DMS153 treated with DMSO at 0.1 percent for 48 hours (cell line): Measurements from ENCODE around the gene DPH3.

Source experiments
- DNase-seq: peaks from one replicate; lab custom pipeline; 2025; ENCODE audit not compliant: unreplicated experiment; lab: John Stamatoyannopoulos, UW

Gene DPH3

GRCh38 chr3:16294844-16295243 is 30.1 kb upstream of the DPH3 start:
- DNase-seq: no peak

- DNase-seq: no peak
Measured at GRCh38 chr3:16290827-16291196, 26.1 kb upstream of the DPH3 start.

GRCh38 chr3:16290007-16290826 is 25.5 kb upstream of the DPH3 start:
- DNase-seq: peak; percentile 6

GRCh38 chr3:16289144-16289889 is 24.6 kb upstream of the DPH3 start:
- DNase-seq: no peak

GRCh38 chr3:16288664-16289063 is 23.9 kb upstream of the DPH3 start:
- no peak for DNase-seq

GRCh38 chr3:16286751-16287543 is 22.2 kb upstream of the DPH3 start:
- DNase-seq: no peak

GRCh38 chr3:16286161-16286560 is 21.4 kb upstream of the DPH3 start:
- no peak for DNase-seq

- DNase-seq: no peak
Measured at GRCh38 chr3:16284633-16285032, 19.9 kb upstream of the DPH3 start.

GRCh38 chr3:16280671-16281070 is 15.9 kb upstream of the DPH3 start:
- DNase-seq: no peak

- DNase-seq: no peak
Measured at GRCh38 chr3:16279010-16279801, 14.5 kb upstream of the DPH3 start.

GRCh38 chr3:16277471-16277870 is 12.7 kb upstream of the DPH3 start:
- no peak for DNase-seq

- DNase-seq: no peak
Measured at GRCh38 chr3:16273867-16274266, 9.1 kb upstream of the DPH3 start.

- DNase-seq: no peak
Measured at GRCh38 chr3:16272588-16272987, 7.8 kb upstream of the DPH3 start.

GRCh38 chr3:16270855-16271254 is 6.1 kb upstream of the DPH3 start:
- DNase-seq: no peak

- DNase-seq: no peak
Measured at GRCh38 chr3:16266714-16267113, 2.0 kb upstream of the DPH3 start.

GRCh38 chr3:16265455-16265786 is 678 bp upstream of the DPH3 start:
- no peak for DNase-seq

GRCh38 chr3:16264174-16264707 is 502 bp downstream of the DPH3 start:
- no peak for DNase-seq

GRCh38 chr3:16262174-16262573 is 2.6 kb downstream of the DPH3 start:
- no peak for DNase-seq

- no peak for DNase-seq
Measured at GRCh38 chr3:16260046-16260445, 4.7 kb downstream of the DPH3 start.

- DNase-seq: no peak
Measured at GRCh38 chr3:16258866-16259265, 5.9 kb downstream of the DPH3 start.

- no peak for DNase-seq
Measured at GRCh38 chr3:16258177-16258576, 6.6 kb downstream of the DPH3 start.
